Dedifferentiated amniotic fluid mesenchymal stem cell (primary cell): Measurements from ENCODE around the gene CNNM1.

Experiments used
- DNase-seq: peaks from one replicate; pipeline ENCODE4 v3.0.0-alpha.2; 2016; ENCODE audit errors: extremely low spot score

Gene CNNM1

DNA sequence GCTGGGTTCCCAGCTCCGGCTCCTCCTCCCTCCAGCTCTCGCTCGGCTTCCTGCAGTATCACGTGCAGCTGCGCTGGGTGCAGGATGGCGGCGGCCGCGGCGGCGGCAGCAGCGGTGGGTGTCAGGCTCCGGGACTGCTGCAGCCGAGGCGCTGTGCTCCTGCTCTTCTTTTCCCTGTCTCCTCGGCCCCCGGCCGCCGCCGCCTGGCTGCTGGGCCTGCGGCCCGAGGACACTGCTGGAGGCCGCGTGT lies at the start of gene CNNM1:
Gene CNNM1 (plus strand): TSS at position 53 of the 250 bp plus-strand sequence. CDS start 32 bp downstream, at position 85.
- DNase-seq, result no peak

GRCh38 chr10:99279626-99280111 lies 49.5 kb upstream of the CNNM1 start:
- DNase-seq, result peak; percentile 49

DNA sequence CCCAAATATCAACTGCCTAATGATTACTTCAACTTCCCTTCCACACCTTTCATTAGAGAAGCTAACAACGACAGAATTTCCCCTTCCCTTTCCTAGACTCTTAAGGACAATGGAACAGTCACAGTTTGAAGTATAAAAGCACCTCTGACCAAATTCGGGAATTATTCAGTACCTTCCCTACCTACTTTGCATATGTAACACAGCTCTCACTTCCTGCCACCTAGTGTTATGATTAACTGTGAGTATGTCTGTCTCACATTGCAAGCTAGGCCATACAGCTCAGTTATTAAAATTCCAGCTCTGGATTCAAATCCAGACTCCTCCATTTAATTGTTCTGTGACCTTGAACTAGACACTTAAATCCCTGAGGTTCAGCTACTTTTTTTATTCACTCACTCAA lies 48.7 kb upstream of the CNNM1 start:
- DNase-seq, result no peak

- DNase-seq, result no peak
Measured at GRCh38 chr10:99285881-99286280, 43.3 kb upstream of the CNNM1 start.

- DNase-seq, result no peak
Measured at GRCh38 chr10:99290306-99290705, 38.9 kb upstream of the CNNM1 start.

DNA sequence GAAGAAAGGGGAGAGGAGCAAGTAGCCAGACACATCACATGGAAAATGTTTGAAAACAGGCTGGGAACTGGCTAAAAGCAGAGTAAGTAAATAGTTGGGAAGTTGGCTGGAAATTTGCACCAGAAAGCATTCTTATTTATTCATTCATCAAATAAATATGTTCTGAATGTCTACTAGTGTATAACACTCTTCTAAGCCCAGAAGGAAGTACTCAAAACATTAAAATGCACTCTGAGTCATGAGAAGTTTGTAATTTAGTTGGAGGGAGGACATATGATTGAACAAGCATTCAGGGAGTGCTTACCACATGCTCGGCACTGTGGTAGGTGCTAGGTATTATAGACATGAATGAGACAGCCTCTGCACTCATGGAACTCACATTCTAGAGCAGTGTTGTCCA lies 37.0 kb upstream of the CNNM1 start:
- peak; percentile 82 for DNase-seq

- no peak for DNase-seq
Measured at GRCh38 chr10:99296605-99297004, 32.6 kb upstream of the CNNM1 start.

GRCh38 chr10:99297033-99297432 lies 32.1 kb upstream of the CNNM1 start:
- DNase-seq, result no peak

GRCh38 chr10:99303899-99304861 lies 25.0 kb upstream of the CNNM1 start:
- DNase-seq, result no peak

- no peak for DNase-seq
Measured at GRCh38 chr10:99304862-99305229, 24.3 kb upstream of the CNNM1 start.

- no peak for DNase-seq
Measured at GRCh38 chr10:99312501-99312900, 16.7 kb upstream of the CNNM1 start.

- no peak for DNase-seq
Measured at GRCh38 chr10:99315853-99316252, 13.3 kb upstream of the CNNM1 start.

DNA sequence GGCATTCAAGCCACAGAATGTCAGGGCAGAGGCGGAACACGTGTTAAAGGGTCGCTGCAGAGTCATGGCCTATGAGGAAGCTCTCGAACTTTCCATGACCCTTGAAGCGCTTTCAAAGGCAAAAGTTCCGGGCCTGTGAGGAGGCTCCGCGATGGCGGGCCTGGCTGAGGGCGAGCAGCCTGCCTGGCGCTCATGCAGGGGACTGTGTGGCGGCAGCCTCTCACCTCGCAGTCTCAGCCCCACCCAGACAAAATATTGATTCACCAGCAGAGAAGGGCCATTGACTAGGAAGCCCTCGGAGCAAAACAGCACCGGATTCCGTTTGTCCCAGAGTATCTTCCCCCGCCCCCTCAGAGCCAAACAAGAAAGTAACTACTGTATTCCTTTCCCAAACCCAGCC lies 12.8 kb upstream of the CNNM1 start:
- DNase-seq, result no peak

DNA sequence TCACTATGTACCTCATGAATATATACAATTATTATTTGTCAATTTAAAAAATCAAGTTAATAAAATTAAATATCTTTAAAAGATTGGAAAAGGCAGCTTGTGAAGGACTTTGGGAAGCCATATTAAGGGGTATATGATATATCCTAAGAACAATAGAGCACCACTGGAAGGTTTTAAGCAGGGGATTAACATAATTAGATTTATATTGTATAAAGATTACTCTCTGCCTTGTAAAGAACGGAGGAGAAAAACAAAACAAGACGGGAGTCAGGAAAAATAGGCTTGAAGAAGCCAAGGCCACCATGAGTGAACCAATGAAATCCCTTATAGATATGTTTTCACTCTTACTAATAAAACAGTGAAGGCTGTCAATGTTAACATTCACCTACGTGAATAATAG lies 11.1 kb upstream of the CNNM1 start:
- no peak for DNase-seq

DNA sequence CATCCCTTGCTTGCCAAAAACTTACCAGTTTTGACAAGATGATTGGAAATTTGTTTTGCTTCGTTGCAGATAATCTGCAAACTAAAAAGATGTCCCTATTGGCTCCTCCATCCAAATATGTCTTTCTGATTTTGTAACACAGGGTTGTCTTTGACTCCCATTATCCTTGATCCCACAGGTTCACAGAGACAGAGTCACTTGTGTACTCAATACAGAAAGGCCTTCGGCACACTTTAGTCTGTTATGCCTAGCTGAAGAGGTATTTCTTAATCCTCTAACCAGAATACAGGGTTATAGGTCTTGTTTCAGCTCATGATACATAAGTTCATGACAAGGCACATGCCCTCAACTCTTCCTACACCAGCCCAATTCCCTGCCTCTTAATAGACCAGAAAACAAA lies 10.7 kb upstream of the CNNM1 start:
- no peak for DNase-seq

DNA sequence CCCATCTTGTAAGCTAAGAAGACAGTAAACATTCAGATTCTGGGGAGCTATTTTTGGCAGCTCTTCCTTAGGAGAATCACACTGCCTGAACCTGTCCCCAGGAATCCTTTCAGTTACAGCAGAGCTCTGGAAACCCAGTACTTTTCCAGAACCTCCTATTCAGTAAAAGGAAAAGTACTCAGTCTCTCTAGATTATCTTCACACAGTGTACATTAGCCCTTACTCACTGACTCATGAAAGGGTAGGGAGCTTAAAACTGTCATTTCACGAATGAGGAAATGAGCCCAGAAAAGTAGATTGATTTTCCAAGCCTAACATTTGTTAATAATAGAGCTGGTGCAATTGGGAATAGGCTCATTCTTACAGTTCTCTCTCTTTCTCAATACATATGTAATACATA lies 3.9 kb upstream of the CNNM1 start:
- DNase-seq, result no peak

DNA sequence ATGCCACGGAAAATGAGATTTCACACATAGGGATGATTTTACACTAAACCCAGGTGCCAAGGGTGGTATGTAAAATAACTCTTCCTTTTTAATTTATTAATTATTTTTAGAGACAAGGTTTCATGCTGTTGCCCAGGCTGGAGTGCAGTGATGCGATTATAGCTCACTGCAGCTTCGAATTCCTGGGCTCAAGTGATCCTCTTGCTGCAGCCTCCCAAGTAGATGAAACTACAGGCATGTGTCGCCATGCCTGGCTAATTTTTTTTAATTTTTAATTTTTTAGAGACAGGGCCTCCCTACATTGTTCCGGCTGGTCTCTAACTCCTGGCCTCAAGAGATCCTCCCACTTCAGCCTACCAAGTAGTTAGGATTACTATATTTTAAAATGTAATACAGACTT lies 2.3 kb upstream of the CNNM1 start:
- DNase-seq, result no peak

- DNase-seq, result no peak
Measured at GRCh38 chr10:99328579-99329303, 415 bp upstream of the CNNM1 start.

- no peak for DNase-seq
Measured at GRCh38 chr10:99329554-99330346, 594 bp downstream of the CNNM1 start.

DNA sequence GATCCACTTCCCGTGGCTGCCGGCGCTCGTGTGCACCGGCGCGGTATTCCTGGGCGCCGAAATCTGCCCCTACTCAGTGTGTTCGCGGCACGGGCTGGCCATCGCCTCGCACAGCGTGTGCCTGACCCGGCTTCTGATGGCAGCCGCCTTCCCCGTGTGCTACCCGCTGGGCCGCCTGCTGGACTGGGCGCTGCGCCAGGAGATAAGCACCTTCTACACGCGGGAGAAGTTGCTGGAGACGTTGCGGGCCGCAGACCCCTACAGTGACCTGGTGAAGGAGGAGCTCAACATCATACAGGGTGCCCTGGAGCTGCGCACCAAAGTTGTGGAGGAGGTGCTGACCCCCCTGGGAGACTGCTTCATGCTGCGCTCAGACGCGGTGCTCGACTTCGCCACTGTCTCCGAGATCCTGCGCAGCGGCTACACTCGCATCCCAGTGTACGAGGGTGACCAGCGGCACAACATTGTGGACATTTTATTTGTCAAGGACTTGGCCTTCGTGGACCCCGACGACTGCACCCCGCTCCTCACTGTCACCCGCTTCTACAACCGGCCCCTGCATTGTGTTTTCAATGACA lies 1.3 kb downstream of the CNNM1 start:
- no peak for DNase-seq

DNA sequence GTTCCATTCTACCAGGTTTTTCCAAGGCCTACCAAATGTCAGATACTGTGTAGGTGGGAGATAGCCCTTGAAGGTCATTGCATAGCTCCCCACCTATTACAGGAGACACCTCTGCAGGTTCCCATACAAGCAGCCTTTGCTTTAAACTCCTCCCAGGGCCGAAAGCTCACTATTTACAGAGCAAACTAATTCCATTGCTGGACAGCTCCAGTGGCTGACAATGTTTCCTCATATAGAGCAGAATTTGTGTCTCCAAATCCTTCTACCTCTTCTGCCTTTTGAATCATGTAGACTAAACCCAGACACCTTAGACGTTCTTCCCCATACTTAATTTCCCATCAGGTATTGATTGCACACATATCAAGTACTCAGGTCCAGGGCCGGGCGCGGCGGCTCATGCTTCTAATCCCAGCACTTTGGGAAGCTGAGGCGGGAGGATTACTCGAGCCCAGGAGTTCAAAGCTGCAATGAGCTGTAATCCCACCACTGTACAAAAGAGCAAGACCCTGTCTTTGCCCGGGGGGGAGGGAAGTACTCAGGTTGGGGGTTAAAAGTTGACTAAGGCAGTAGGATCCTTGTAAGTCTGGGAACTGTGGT lies 2.1 kb downstream of the CNNM1 start:
- peak; percentile 30 for DNase-seq
